GM11168 (cell line): ENCODE measurements around the gene ACCS.

Experiments used
- in situ Hi-C: fragments of 300-500 bp; cut with MboI; formaldehyde crosslinking; loops from one replicate; pipeline ENCODE4 v1.12.0; 2022; ENCODE audit warnings: low sequenced_read_pairs; ENCODE audit not compliant: unreplicated experiment

The ACCS gene

DNA sequence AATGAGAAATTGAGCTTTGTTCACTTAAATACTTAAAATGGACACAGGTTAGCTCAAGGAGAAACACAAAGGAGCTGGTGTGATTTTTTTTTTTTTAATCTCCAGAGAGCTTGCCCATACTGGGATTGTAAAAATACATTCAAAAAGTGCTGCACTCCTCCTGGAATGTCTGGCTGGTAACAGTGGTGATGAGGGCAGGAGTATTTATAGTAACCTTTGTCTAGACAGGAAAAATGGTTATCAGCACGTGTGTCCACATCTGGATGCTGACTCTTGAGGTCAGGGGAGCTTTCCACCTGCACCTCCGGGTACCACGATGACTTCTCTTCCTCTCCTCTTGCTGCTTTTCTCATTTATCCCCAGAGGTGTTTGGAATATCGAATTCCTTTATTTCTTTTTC, 59.5 kb downstream of the ACCS start:
- in situ Hi-C loops, result no loop called here

DNA sequence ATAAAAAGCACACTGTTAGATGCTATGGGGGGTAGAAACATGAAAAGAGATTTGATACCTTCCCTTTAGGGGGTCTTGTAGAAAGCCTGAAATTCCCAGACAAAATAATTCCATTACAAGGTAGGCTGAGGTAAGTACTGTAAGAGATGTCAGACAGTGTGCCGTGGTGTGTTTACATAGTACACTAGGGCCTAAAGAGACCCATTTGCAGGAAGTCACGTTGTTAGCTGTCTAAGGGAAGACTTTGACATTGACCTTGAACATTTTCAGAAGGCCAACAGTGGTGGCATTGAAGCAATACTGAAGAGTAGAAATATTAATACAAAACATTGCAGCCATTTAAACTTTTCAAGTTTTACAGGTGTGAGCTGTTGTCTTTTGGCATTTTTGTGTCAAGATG, 60.2 kb downstream of the ACCS start:
- in situ Hi-C loops, result no loop called here

DNA sequence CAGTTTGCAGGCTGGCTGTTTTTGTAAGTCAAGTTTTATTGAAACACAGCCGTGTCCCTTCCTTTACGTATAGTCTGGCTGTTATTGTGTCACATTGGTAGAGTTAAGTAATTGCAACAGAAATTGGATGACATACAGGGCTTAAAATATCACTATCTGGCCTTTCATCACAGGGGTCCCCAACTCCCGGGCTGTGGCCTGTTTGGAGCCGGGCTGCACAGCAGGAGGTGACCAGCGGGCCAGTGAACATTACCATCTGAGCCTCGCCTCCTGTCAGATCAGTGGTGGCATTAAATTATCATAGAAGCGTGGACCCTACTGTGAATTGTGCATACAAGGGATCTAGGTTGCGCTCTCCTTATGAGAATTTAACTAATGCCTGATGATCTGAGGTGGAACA, 61.1 kb downstream of the ACCS start:
- in situ Hi-C loops, result no loop called here

DNA sequence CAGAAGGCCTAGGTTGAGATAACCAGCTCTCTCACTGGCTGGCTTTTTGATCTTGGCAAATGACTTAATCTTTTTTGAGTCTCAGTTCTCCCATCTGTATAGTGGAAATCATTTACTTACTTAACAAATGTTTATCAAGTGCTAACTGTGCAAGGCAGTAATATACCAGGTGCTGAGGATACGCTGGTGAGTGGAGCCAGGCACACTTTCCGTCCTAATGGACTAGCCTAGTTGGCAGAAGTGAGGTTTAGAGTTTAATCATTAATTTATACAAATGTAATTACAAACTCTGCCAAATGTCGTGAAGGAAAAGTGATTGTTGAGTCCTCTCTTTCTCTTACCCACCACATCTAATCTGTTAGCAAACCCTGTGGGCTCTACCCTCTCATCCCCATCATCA, 62.7 kb downstream of the ACCS start:
- in situ Hi-C loops, result no loop called here

DNA sequence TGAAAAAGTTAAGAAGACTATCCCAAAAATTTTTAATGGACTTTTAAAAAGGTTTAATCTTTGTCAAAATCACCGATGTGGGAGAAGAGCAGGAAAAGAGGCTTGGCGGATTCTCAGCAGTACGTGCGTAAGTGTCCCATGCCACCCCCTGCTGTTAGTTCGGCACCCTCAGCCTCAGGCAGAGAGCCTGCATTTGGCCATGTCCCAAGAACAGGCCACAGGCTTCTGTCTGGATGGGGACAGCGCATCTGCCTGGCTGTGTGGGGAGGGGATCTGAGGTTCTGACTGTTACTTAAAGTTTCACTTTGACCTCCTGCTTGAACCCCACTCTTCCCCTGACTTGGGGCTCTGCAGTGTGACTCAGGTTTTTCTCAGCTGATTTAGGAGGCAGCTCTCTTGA, 64.7 kb downstream of the ACCS start:
- in situ Hi-C loops, result loop anchor here (10.0 kb wide), 1 partner anchor 634 kb away; no protein-coding TSS in a partner anchor

DNA sequence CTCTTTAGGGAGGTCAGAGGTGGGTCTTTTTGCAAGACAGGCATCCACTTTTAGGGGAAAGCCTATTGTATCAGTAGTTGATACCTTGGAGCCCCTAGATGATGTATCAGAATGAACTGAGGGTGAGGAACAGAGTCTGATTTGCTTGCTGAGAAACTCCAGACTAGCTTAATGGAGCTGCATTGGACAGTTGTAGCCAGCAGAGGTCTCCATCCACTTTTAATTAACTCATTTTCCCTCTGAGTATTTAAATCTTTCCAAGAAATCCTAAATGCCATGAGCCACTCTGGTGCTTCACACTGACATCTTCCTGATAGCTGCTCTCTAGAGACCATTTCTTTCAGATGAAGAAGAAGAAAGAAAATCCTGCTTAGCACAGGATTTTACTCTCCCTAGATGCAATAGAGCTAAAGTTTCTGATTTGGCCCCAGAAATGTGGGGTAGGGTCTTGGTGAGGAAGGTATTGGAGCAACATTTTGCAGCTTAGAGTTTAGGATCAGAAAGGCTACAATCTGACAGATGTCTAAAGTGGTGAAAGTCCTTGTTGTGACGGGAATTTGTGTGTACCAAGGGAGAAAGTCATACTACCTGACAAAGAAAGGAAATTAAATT, 67.4 kb downstream of the ACCS start:
- in situ Hi-C loops, result loop anchor here (10.0 kb wide), 1 partner anchor 631 kb away; no protein-coding TSS in a partner anchor
